Esophagus squamous epithelium (tissue), 4 donors: ENCODE data around the gene IGF2BP3.

Experiments used
- CTCF ChIP-seq, 6 experiments: fragments of 450-650 bp in 4 of 6; fragments of 200-600 bp in 2 of 6; sonication (generic) in 2 of 6; IDR thresholded peaks; one replicate each; pipeline ENCODE4 v1.5.1; 2016 to 2019; ENCODE audit warnings: antibody characterized with exemption in 6 of 6, mild to moderate bottlenecking in 4 of 6, moderate library complexity in 4 of 6
- POLR2A ChIP-seq, 4 donors: fragments of 450-650 bp; IDR thresholded peaks; one replicate each; pipeline ENCODE4 v1.6.1; 2017; ENCODE audit warnings: antibody characterized with exemption in 4 of 4, mild to moderate bottlenecking in 4 of 4, moderate library complexity in 3 of 4

- no peak for TF ChIP-seq CTCF (IDR thresholded peaks at IDR 0.05)
- no peak for TF ChIP-seq POLR2A (IDR thresholded peaks at IDR 0.05)
Observed at GRCh38 chr7:23494009-23494408, 23.7 kb upstream of the IGF2BP3 start.
